Natural killer cell (primary cell): Measurements from ENCODE around the gene CAPG. TPM values are rescaled to one million over a fixed set of nuclear protein-coding genes. Genes with fewer than 3 reads are reported as not detected.
A peak's percentile ranks its signal among the peaks of the same experiment; 100 is the strongest.

Experiments
- ATAC-seq, 3 donors: fragments of 150-1000 bp in 2 of 3; fragments of 200-7000 bp in 1 of 3; cut with Tn5 transposase; 1 replicate in 1 of 3; 2 replicates in 2 of 3; pipeline ENCODE4 v1.10.0; 2021; ENCODE audit warnings: mild to moderate bottlenecking in 2 of 3, moderate library complexity in 2 of 3
- DNase-seq, 2 donors: peaks; one replicate each; pipeline versions ENCODE4 v3.0.0 to v3.0.0-alpha.2; 2013 to 2021; ENCODE audit warnings: mixed read lengths in 1 of 2
- H3K27ac ChIP-seq: one replicate; pipeline ENCODE4 v1.5.1; 2013; ENCODE audit warnings: mild to moderate bottlenecking, low read length
- H3K27me3 ChIP-seq: one replicate; pipeline ENCODE4 v1.6.1; 2013; ENCODE audit warnings: low read length; ENCODE audit not compliant: control insufficient read depth, insufficient read depth
- H3K36me3 ChIP-seq: one replicate; pipeline ENCODE4 v1.6.1; 2013; ENCODE audit warnings: low read length; ENCODE audit not compliant: control insufficient read depth, insufficient read depth
- H3K4me1 ChIP-seq: one replicate; pipeline ENCODE4 v1.6.1; 2013; ENCODE audit warnings: low read length; ENCODE audit not compliant: control insufficient read depth, insufficient read depth
- H3K4me3 ChIP-seq: one replicate; pipeline ENCODE4 v1.5.1; 2013; ENCODE audit warnings: low read length
- H3K9me3 ChIP-seq: one replicate; pipeline ENCODE4 v1.6.1; 2013; ENCODE audit warnings: low read length; ENCODE audit not compliant: control insufficient read depth, insufficient read depth
- H3K27ac Mint-ChIP-seq, 2 donors: one replicate each; pipeline ENCODE4 v1.8.0; 2022; ENCODE audit warnings: mild to moderate bottlenecking in 2 of 2, mixed read lengths in 2 of 2, moderate library complexity in 1 of 2
- H3K27me3 Mint-ChIP-seq, 2 donors: one replicate each; pipeline ENCODE4 v1.8.0; 2022; ENCODE audit warnings: low read depth in 2 of 2, mixed read lengths in 2 of 2
- H3K36me3 Mint-ChIP-seq: one replicate; pipeline ENCODE4 v1.8.0; 2022; ENCODE audit warnings: mixed read lengths
- H3K4me1 Mint-ChIP-seq, 2 donors: one replicate each; pipeline ENCODE4 v1.8.0; 2022; ENCODE audit warnings: mixed read lengths in 2 of 2
- H3K4me3 Mint-ChIP-seq: one replicate; pipeline ENCODE4 v1.8.0; 2022; ENCODE audit warnings: mild to moderate bottlenecking, moderate library complexity, mixed read lengths
- H3K9me3 Mint-ChIP-seq, 2 donors: one replicate each; pipeline ENCODE4 v1.8.0; 2022; ENCODE audit warnings: mixed read lengths in 2 of 2
- CTCF ChIP-seq: fragments of 200-600 bp; IDR thresholded peaks from one replicate; pipeline ENCODE4 v1.8.0; 2022; ENCODE audit warnings: antibody characterized with exemption
- WGBS: methylation state at CpG from one replicate; pipeline ENCODE4 v1.1.7; 2013; ENCODE audit warnings: missing lambda C conversion rate; ENCODE audit not compliant: insufficient coverage; 5-methylcytosine and 5-hydroxymethylcytosine counted together
- intact Hi-C: fragments of 100-400 bp; cut with micrococcal nuclease; formaldehyde crosslinking; loops from one replicate; pipeline ENCODE4 v1.14.2; 2022
- total RNA-seq, 4 donors: library from RNA; stranded (reverse); fragments of 120-200 nt in 1 of 4; gene quantifications; one replicate each; pipeline versions ENCODE4 v1.2.3 to v1.2.4, GENCODE V29; 2013 to 2022

Gene CAPG
- total RNA-seq, 3 donors from 2014 or later (not counting 1 experiment from before 2014, with no cell fraction given): 10.6 to 50.3 (median 19.3) TPM

GRCh38 chr2:85411405-85411748, 1.2 kb upstream of the CAPG start:
- H3K9me3 ChIP-seq: no peaks in the 10 kb centered on the region
- H3K27me3 ChIP-seq: no peaks in the 10 kb centered on the region
- Mint-ChIP-seq H3K4me3 (peak overlapping the region; percentile 31), H3K9me3 (no peaks in the 10 kb centered on the region), H3K27ac (no peak overlapping the region), H3K36me3 (no peaks in the 10 kb centered on the region), H3K27me3 (peaks cover 0 to 21% of the 10 kb centered on the region in 2 donors), H3K4me1 (peaks cover 58 to 61% of the 10 kb centered on the region in 2 donors)
- no peak overlapping the region for H3K4me3 ChIP-seq
- intact Hi-C loops: no loop called here
- H3K27ac ChIP-seq: no peak overlapping the region
- no peaks in the 10 kb centered on the region for H3K36me3 ChIP-seq
- DNase-seq (no peak), ATAC-seq (no peak)
- no peak for TF ChIP-seq CTCF
- 97% methylated on average over 5 of the region's 5 CpGs for WGBS
- H3K4me1 ChIP-seq: peaks cover 84% of the 10 kb centered on the region

- H3K4me1 ChIP-seq: peaks cover 84% of the 10 kb centered on the region
- Mint-ChIP-seq H3K27me3 (peaks cover 0 to 21% of the 10 kb centered on the region in 2 donors), H3K36me3 (no peaks in the 10 kb centered on the region), H3K4me1 (peaks cover 58 to 62% of the 10 kb centered on the region in 2 donors), H3K9me3 (no peaks in the 10 kb centered on the region), H3K27ac (peak overlapping the region in 1 of 2 donors; percentile 70), H3K4me3 (peak overlapping the region; percentile 67)
- DNase-seq: no peak
- no peaks in the 10 kb centered on the region for H3K9me3 ChIP-seq
- ATAC-seq: no peak
- intact Hi-C loops: no loop called here
- TF ChIP-seq CTCF: no peak
- H3K27ac ChIP-seq: peak overlapping the region; percentile 27
- no peaks in the 10 kb centered on the region for H3K36me3 ChIP-seq
- no peaks in the 10 kb centered on the region for H3K27me3 ChIP-seq
- H3K4me3 ChIP-seq: no peak overlapping the region
- WGBS: 84% methylated on average over 13 of the region's 13 CpGs
Observed at GRCh38 chr2:85410584-85411404, 628 bp upstream of the CAPG start.

DNA sequence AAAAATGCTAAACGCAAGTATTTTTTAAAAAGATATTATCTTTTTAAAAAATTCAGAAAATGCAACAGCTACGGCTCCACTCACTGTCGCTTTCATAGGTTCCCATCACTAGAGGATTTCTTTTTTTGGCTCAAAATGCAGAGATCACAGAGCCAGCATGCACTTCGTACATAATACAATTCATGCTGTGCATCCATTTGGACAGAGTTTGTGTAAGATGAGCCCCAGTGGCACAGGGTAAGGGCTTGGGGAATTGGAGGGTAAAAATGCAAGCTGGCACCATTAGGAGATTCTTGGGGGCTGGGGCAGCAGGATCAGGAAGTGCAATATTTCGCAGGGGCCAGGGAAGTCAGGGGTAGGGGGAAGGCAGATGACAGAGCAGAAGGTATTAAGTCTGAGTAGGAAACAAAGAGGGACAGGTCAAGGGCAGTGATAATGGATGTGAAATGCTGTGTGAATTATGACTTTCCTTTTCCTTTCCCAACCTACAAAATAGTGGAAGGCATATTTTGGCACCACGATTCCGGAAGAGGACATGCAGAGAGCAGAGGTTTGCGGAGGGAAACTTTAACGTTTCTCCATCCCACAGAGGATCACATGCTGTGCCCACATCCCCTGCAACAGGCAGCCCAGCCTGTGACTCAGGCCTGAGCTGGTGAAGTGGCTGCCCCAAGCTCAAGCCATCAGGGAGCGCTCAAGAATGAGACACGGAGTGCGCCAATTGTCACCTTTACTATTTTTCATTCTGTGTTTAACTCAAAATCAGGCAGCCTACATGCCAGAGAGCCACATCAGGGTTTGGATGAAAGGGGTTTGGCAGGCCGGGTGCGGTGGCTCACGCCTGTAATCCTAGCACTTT, 4.7 kb downstream of the CAPG start:
- Mint-ChIP-seq H3K27ac (peak overlapping the region; percentile 89 to 90), H3K4me1 (peaks cover 48 to 50% of the 10 kb centered on the region in 2 donors), H3K27me3 (no peaks in the 10 kb centered on the region), H3K9me3 (peaks cover 2 to 3% of the 10 kb centered on the region in 2 donors), H3K36me3 (no peaks in the 10 kb centered on the region), H3K4me3 (peak overlapping the region; percentile 76)
- H3K36me3 ChIP-seq: no peaks in the 10 kb centered on the region
- 15% methylated on average over 14 of the region's 15 CpGs for WGBS
- DNase-seq (peak; percentile 70 to 74), ATAC-seq (peak; percentile 80 to 90 (median 89))
- peaks cover 4% of the 10 kb centered on the region for H3K9me3 ChIP-seq
- H3K27me3 ChIP-seq: no peaks in the 10 kb centered on the region
- H3K4me3 ChIP-seq: no peak overlapping the region
- intact Hi-C loops: loop anchor here (5.0 kb wide), 2 partner anchors 132 to 297 kb away; partner anchors contain the start of gene MAT2A
- peak overlapping the region; percentile 52 for H3K27ac ChIP-seq
- H3K4me1 ChIP-seq: peaks cover 54% of the 10 kb centered on the region
- TF ChIP-seq CTCF: no peak
